ENCODE data around the gene DNAJB6.

The DNAJB6 gene

DNA sequence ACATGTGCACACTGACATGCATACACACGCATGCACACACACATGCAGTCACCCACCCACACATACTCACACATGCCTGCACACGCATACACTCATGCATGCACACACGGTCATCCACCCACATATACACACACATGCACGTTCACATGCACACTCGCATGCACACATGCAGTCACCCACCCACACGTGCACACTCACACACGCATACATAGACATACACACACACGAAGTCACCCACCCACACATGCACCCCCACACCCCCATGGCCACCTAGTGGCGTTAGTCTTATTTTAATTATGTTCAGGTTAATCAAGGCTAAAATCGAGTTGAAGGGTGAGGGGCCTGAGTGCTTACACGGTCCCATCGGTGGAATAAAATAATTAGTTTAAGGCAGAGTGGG, 96.8 kb downstream of the DNAJB6 start:
- no peak for TF ChIP-seq ZNF274 (IDR thresholded peaks at IDR 0.05; ENCODE audit: low read depth, low read length)
- H3K4me3 ChIP-seq (ENCODE audit: low read length) = no peak overlapping the region

GRCh38 chr7:157434231-157434630, 97.4 kb downstream of the DNAJB6 start:
- TF ChIP-seq ZNF274 (IDR thresholded peaks at IDR 0.05; ENCODE audit: low read depth, low read length) = no peak
- H3K4me3 ChIP-seq (ENCODE audit: low read length) = no peak overlapping the region

GRCh38 chr7:157434701-157435100, 97.9 kb downstream of the DNAJB6 start:
- no peak overlapping the region for H3K4me3 ChIP-seq (ENCODE audit: low read length)
- TF ChIP-seq ZNF274 (IDR thresholded peaks at IDR 0.05; ENCODE audit: low read depth, low read length) = no peak

DNA sequence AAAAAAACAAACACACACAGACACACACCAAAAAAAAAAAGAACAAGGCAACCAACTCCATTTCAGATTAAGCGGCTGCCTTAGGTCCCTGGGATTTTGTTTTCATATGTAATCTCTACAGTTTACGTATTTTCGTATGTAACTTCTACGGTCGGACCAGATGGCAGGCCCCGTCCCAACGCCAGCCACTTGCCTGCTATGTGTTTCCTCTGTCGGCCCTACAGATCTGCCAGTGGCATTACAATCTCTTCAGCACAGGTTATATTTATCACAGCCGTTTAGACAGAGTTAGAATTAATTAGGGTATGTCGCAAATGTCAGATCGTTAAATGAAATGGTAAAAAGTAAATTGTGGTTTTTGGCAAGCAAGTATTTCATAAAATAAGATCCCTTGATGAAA, 99.3 kb downstream of the DNAJB6 start:
- TF ChIP-seq ZNF274 (IDR thresholded peaks at IDR 0.05; ENCODE audit: low read depth, low read length) = no peak
- H3K4me3 ChIP-seq (ENCODE audit: low read length) = no peak overlapping the region

GRCh38 chr7:157436763-157437480, 100.1 kb downstream of the DNAJB6 start:
- no peak for TF ChIP-seq ZNF274 (IDR thresholded peaks at IDR 0.05; ENCODE audit: low read depth, low read length)
- H3K4me3 ChIP-seq (ENCODE audit: low read length) = no peak overlapping the region

DNA sequence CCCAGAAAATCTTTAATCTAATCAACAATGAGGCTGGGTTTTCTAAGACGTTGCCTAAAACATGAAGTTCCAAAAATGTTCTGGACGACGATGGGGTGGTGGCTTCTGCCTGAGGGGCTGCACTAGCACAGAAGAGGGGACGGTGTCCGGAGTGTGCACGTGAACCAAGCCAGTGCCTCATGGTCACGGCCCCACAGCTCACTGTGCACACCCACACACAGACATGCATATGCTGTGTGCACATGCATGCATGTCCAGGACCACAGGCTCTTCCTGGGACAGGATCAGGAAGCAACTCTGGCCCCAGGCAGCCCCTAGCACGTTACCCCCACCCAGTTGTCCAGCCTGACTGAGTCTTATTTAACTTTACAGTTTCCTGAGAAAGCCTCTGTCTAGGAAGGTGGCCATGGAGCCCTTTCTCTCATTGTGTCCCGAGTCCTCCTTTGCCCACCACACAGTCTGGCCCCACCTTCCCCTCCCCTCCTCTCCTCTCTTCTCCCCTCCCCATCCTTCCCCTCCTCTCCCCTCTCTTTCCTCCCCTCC, 100.8 kb downstream of the DNAJB6 start:
- no peak overlapping the region for H3K4me3 ChIP-seq (ENCODE audit: low read length)
- TF ChIP-seq ZNF274 (IDR thresholded peaks at IDR 0.05; ENCODE audit: low read depth, low read length) = no peak

GRCh38 chr7:157438121-157439025, 101.6 kb downstream of the DNAJB6 start:
- TF ChIP-seq ZNF274 (IDR thresholded peaks at IDR 0.05; ENCODE audit: low read depth, low read length) = no peak
- no peak overlapping the region for H3K4me3 ChIP-seq (ENCODE audit: low read length)

- TF ChIP-seq ZNF274 (IDR thresholded peaks at IDR 0.05; ENCODE audit: low read depth, low read length) = no peak
Measured at GRCh38 chr7:157439149-157439548, 102.3 kb downstream of the DNAJB6 start.

GRCh38 chr7:157439761-157440160, 103.0 kb downstream of the DNAJB6 start:
- TF ChIP-seq ZNF274 (IDR thresholded peaks at IDR 0.05; ENCODE audit: low read depth, low read length) = no peak
- no peak overlapping the region for H3K4me3 ChIP-seq (ENCODE audit: low read length)

More at GRCh38 chr7:157439149-157439548, 102.3 kb downstream of the DNAJB6 start:
- no peak overlapping the region for H3K4me3 ChIP-seq (ENCODE audit: low read length)

GRCh38 chr7:157440346-157441022, 103.7 kb downstream of the DNAJB6 start:
- TF ChIP-seq ZNF274 (IDR thresholded peaks at IDR 0.05; ENCODE audit: low read depth, low read length) = no peak
- no peak overlapping the region; the same call in 1 of the 2 replicates for H3K4me3 ChIP-seq (ENCODE audit: low read length)

GRCh38 chr7:157441023-157441399, 104.2 kb downstream of the DNAJB6 start:
- TF ChIP-seq ZNF274 (IDR thresholded peaks at IDR 0.05; ENCODE audit: low read depth, low read length) = no peak
- no peak overlapping the region; the same call in 1 of the 2 replicates for H3K4me3 ChIP-seq (ENCODE audit: low read length)

DNA sequence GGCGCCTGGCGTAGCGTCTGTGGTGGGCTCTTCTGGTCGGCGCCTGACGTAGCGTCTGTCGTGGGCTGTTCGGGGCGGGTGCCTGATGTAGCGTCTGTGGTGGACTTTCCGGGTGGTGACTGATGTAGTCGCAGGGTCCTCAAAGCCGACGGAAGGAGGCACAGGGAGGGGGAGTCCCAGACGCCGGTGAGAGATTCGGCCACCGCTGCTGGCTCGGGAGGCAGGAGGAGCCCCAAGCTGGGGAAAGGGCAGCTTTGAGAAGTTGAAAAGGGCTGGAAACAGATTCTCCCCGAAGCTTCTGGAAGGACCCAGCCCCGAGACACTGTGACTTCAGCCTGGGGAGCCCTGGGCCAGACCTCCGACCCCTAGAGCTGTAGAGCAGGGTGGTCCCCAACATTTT, 105.7 kb downstream of the DNAJB6 start:
- TF ChIP-seq ZNF274 (IDR thresholded peaks at IDR 0.05; ENCODE audit: low read depth, low read length) = no peak
- H3K4me3 ChIP-seq (ENCODE audit: low read length) = no peak overlapping the region

- TF ChIP-seq ZNF274 (IDR thresholded peaks at IDR 0.05; ENCODE audit: low read depth, low read length) = no peak
Measured at GRCh38 chr7:157442993-157443831, 106.4 kb downstream of the DNAJB6 start.

More at GRCh38 chr7:157442993-157443831, 106.4 kb downstream of the DNAJB6 start:
- H3K4me3 ChIP-seq (ENCODE audit: low read length) = no peak overlapping the region
